HG02943 (cell line): ENCODE results near the gene CITED1.

ENCODE experiments used
- ATAC-seq: cut with Tn5 transposase; IDR thresholded peaks from one replicate; pipeline ENCODE4 v1.9.1; 2021; ENCODE audit warnings: mild to moderate bottlenecking, low read depth, moderate library complexity; ENCODE audit not compliant: unreplicated experiment

Gene CITED1

GRCh38 chrX:72309297-72310071 lies 3.8 kb upstream of the CITED1 start:
- ATAC-seq = no peak

- no peak for ATAC-seq
Measured at GRCh38 chrX:72308566-72309296, 3.0 kb upstream of the CITED1 start.

- ATAC-seq = no peak
Measured at GRCh38 chrX:72308209-72308565, 2.5 kb upstream of the CITED1 start.

GRCh38 chrX:72307646-72308051 lies 1.9 kb upstream of the CITED1 start:
- ATAC-seq = no peak

GRCh38 chrX:72306851-72307645 lies 1.3 kb upstream of the CITED1 start:
- ATAC-seq = peak; percentile 66

GRCh38 chrX:72306085-72306801 lies 529 bp upstream of the CITED1 start:
- ATAC-seq = no peak

- ATAC-seq = no peak
Measured at GRCh38 chrX:72304877-72305276, 837 bp downstream of the CITED1 start.

- ATAC-seq = no peak
Measured at GRCh38 chrX:72301781-72302180, 3.9 kb downstream of the CITED1 start.

GRCh38 chrX:72299891-72300630 lies 5.7 kb downstream of the CITED1 start:
- no peak for ATAC-seq

GRCh38 chrX:72297953-72298730 lies 7.6 kb downstream of the CITED1 start:
- ATAC-seq = no peak

- ATAC-seq = no peak
Measured at GRCh38 chrX:72296991-72297390, 8.7 kb downstream of the CITED1 start.

GRCh38 chrX:72295745-72296144 lies 10.0 kb downstream of the CITED1 start:
- no peak for ATAC-seq

GRCh38 chrX:72294497-72294896 lies 11.2 kb downstream of the CITED1 start:
- ATAC-seq = no peak

- ATAC-seq = no peak
Measured at GRCh38 chrX:72282302-72282701, 23.4 kb downstream of the CITED1 start.

GRCh38 chrX:72280321-72280845 lies 25.3 kb downstream of the CITED1 start:
- no peak for ATAC-seq

- ATAC-seq = peak; percentile 24
Measured at GRCh38 chrX:72276478-72276953, 29.2 kb downstream of the CITED1 start.

- no peak for ATAC-seq
Measured at GRCh38 chrX:72274526-72274925, 31.2 kb downstream of the CITED1 start.

- ATAC-seq = no peak
Measured at GRCh38 chrX:72273718-72274117, 32.0 kb downstream of the CITED1 start.

- no peak for ATAC-seq
Measured at GRCh38 chrX:72272868-72273267, 32.8 kb downstream of the CITED1 start.
